Endothelial cell (in vitro differentiated cells): ENCODE measurements around the gene ORC2. TPM values are rescaled to one million over a fixed set of nuclear protein-coding genes. Genes with fewer than 3 reads are reported as not detected.

Experiments used
- DNase-seq: peaks from one replicate; pipeline ENCODE4 v3.0.0; 2021; ENCODE audit warnings: low spot score
- H3K27ac Mint-ChIP-seq: one replicate; pipeline ENCODE4 v1.8.0; 2021; ENCODE audit warnings: mixed read lengths, inconsistent platforms; ENCODE audit not compliant: unreplicated experiment
- H3K27me3 Mint-ChIP-seq: one replicate; pipeline ENCODE4 v1.8.0; 2021; ENCODE audit warnings: mild to moderate bottlenecking, moderate library complexity, mixed read lengths, inconsistent platforms; ENCODE audit not compliant: unreplicated experiment
- H3K36me3 Mint-ChIP-seq: one replicate; pipeline ENCODE4 v1.8.0; 2021; ENCODE audit warnings: mild to moderate bottlenecking, low read depth, mixed read lengths, inconsistent platforms; ENCODE audit not compliant: unreplicated experiment
- H3K4me1 Mint-ChIP-seq: one replicate; pipeline ENCODE4 v1.8.0; 2021; ENCODE audit warnings: mild to moderate bottlenecking, mixed read lengths, inconsistent platforms; ENCODE audit not compliant: unreplicated experiment
- H3K4me3 Mint-ChIP-seq: one replicate; pipeline ENCODE4 v1.8.0; 2021; ENCODE audit warnings: mild to moderate bottlenecking, mixed read lengths, inconsistent platforms; ENCODE audit not compliant: unreplicated experiment
- H3K9me3 Mint-ChIP-seq: one replicate; pipeline ENCODE4 v1.8.0; 2021; ENCODE audit warnings: mixed read lengths, inconsistent platforms; ENCODE audit not compliant: unreplicated experiment
- CTCF ChIP-seq: fragments of 200-600 bp; sonication (generic); IDR thresholded peaks from one replicate; pipeline ENCODE4 v1.5.0; 2021; ENCODE audit warnings: antibody characterized with exemption; ENCODE audit not compliant: unreplicated experiment
- total RNA-seq: library from RNA; stranded (reverse); fragmentation: NEBNext Ultra II Directional; extraction: Animal tissue kit (Norgen Biotek cat#: 25700); gene quantifications from one replicate; pipeline ENCODE4 v1.2.1, GENCODE V29; 2021; ENCODE audit not compliant: unreplicated experiment

Gene ORC2
- total RNA-seq, 1 donor from 2014 or later, result 57.6 TPM

GRCh38 chr2:200861617-200862155 is 101.8 kb downstream of the ORC2 start:
- Mint-ChIP-seq H3K4me1 (peaks cover 38% of the 10 kb centered on the region), H3K27ac (peak overlapping the region; percentile 100), H3K4me3 (peak overlapping the region; percentile 95), H3K36me3 (peaks cover 57% of the 10 kb centered on the region), H3K27me3 (peaks cover 21% of the 10 kb centered on the region), H3K9me3 (no peaks in the 10 kb centered on the region)
- TF ChIP-seq CTCF, result no peak
- DNase-seq, result no peak

GRCh38 chr2:200860092-200860795 is 103.2 kb downstream of the ORC2 start:
- Mint-ChIP-seq H3K27ac (peak overlapping the region; percentile 55), H3K4me1 (peaks cover 38% of the 10 kb centered on the region), H3K36me3 (peaks cover 61% of the 10 kb centered on the region), H3K4me3 (peak overlapping the region; percentile 73), H3K9me3 (no peaks in the 10 kb centered on the region), H3K27me3 (peaks cover 16% of the 10 kb centered on the region)
- TF ChIP-seq CTCF, result no peak
- DNase-seq, result no peak

Other genes starting within 250 kb of the ORC2 start
- 302 TPM for gene BZW1, start 151.8 kb downstream of the ORC2 start, total RNA-seq
- gene CLK1, start 99.0 kb downstream of the ORC2 start, total RNA-seq, result 92.6 TPM
- gene PPIL3, start 74.6 kb downstream of the ORC2 start, total RNA-seq, result 41.1 TPM
- 14.2 TPM for gene NIF3L1, start 74.3 kb downstream of the ORC2 start, total RNA-seq
- 25.1 TPM for gene HYCC2, start 108.0 kb upstream of the ORC2 start, total RNA-seq
- 82.3 TPM for gene NDUFB3, start 108.3 kb upstream of the ORC2 start, total RNA-seq
- gene CFLAR, start 152.5 kb upstream of the ORC2 start, total RNA-seq, result 241 TPM
- gene CASP10, start 219.5 kb upstream of the ORC2 start, total RNA-seq, result 38.6 TPM